Measurements from ENCODE around the gene NDUFA13.

NDUFA13 gene

DNA sequence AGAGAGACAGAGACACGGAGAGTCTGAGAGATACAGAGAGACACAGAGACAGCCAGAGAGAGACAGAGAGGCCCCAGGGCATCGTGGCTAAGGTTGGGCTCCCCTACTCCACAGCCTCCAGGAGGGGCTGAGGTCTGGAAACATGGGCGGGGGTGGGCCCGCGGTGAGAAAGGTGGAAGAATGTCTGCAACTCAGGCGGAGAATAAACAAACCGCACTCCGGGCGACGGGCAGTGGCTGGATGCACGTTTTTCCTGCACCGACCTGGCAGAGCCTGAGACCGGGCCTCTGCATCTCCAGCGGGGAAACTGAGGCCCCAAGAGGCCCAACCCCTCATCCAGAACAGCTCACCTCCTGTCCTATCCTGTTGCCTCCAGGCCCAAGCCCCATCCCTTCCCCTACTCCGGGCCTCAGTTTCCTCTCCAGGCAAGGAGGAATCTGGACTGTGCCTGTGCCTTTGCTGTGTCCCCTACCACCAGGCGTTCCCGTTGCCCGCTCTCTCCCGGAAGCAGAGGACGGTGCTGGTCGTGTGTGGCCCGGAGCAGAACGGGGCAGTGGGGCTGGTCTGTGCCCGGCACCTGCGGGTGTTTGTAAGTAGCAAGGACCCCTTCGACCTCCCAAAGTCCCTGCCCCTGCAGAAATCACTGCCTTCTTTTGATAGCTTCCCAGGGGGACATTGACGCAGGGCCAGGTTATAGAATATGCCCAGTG is 18.7 kb downstream of the NDUFA13 start:
- DNase-seq: no peak

DNA sequence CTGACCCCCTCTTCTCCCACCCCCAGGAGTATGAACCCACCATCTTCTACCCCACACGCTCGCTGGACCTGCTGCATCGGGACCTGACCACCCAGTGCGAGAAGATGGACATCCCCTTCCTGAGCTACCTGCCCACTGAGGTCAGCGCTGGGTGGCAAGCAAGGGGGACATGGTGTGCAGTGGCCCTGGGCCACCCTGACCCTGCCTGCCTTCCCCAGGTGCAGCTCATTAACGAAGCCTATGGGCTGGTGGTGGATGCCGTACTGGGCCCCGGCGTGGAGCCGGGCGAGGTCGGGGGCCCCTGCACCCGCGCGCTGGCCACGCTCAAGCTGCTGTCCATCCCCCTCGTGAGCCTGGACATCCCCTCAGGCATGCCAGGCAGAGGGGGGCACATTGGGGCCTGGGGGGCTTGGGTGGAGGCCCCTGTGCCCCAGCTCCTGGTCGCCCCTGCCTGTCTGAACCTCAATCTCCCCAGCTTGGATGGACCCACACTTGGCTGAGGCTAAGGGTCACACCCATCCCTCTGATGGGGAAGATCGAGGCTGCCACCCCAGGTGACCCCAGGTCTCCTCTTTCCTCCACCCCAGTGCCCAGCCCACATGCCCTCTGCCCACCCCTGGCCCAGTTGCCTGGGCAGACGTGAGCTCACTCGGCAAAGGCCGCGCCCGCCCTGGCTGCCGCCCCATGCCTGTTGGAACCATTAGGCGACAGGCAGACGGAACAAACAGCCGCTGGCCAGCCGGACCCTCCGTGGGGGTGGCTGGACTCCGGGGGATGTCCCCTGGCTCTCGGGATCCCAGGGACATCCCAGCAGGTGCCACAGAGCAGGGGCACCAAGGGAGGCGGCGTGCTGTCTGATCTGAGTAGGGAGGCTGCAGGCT is 19.5 kb downstream of the NDUFA13 start:
- DNase-seq: no peak

DNA sequence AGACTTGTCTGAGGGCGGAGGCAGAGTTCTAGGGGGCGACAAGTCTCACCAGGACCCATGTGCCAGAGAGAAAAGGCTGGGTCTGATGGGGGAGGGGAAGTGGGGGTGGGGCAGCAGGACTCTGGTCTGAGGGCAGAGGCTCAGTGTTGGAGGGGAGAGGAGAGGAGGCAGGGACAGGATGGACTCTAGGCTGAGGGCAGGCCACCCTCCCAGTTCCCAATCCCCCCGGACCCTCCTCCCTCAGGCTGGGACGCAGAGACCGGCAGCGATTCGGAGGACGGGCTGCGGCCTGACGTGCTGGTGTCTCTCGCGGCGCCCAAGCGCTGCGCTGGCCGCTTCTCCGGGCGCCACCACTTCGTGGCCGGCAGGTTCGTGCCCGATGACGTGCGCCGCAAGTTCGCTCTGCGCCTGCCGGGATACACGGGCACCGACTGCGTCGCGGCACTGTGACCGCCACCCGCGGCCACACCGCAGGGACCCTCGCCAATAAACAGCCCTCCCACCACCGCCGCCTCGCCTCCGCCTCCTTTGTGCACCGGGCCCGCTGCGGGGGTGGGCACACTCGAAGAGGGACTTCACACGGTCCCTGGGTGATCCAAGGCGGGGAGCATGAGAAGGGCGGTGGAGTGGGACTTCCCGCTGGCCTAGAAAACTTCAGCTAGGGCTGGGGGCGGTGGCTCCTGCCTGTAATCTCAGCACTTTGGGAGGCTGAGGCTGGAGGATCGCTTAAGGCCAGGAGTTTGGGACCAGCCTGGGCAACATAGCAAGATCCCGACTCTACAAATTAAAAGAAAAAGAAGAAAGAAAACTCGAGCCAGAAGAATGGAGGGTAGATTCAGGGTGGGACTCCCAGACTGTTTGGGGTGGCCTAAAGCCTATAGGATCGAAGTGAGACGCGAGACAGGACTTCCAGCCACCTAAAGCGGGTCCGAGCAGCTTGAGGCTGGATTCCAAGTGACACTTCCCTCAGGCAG is 21.3 kb downstream of the NDUFA13 start:
- DNase-seq: no peak

DNA sequence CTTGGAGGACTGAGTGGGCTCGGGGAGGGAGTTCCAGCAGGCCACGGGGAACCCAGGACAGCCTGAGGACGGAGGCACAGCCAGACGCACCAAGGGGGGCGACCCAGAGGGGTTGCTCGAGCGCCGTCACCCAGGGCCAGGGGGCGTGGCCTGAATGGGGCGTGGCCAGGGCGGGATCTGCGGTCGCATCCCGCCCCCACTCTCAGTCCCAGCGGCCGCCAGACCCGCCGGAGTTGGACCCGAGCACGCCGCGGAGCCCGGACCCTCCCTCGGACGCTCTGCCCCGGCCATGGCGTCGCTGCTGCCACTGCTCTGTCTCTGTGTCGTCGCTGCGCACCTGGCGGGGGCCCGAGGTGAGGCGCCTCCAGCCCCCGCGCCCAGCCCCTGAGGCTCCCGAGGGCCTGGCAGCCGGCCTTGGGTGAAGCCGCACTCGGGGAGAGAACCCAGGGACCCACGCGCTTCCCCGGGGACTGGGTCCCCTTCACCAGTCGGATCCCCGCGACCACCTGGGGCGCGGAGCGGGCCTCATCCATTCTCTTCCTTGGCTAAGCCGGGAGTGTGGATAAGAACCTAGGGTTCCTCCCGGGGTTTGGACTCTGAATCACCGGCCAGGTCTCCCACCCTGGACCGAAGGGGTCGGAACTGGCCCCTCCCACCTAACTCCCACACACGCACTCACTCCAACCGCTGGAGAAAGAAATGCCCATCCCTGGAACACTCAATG is 22.2 kb downstream of the NDUFA13 start, which contains the start of gene CILP2:
CILP2 (plus strand) TSS at position 205 of the 724 bp plus-strand sequence; CDS start at position 290, 85 bp downstream.
- peak; percentile 38 to 45 for DNase-seq

DNA sequence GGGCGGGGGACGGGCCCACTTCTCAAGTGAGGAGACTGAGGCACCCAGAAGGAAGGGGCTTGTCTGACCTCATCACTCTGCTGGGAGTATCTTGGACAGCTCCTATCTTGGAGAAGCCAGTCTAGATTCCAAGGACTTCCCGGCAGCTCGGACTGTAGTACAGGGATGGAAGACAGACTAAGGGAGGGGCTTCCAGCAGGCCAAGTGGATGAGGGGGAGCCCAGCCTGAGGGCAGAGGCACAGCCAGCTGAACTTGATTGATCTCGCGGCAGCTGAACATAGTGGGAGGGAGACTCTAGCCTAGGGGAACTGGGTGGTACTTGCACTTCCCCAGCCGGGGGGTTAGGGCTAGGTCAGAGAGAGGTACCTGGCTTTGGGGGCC is 22.8 kb downstream of the NDUFA13 start:
- no peak for DNase-seq

DNA sequence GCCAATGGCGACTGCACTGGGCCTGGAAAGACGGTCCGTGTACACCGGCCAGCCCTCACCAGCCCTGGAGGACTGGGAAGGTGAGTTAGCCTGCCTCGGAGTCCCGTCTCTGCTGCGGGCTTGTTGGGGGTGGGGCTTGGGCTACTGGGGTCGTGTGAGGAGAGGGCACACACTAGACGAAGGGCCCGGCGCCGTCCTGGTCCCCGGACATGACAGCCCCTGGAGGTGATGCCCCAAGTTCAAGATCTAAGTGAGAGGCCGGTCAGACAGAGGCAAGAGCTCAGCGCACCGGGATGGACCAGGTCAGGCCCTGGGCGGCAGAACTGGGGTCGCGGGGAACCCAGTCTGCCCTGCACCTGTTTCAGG is 23.7 kb downstream of the NDUFA13 start:
- no peak for DNase-seq

DNA sequence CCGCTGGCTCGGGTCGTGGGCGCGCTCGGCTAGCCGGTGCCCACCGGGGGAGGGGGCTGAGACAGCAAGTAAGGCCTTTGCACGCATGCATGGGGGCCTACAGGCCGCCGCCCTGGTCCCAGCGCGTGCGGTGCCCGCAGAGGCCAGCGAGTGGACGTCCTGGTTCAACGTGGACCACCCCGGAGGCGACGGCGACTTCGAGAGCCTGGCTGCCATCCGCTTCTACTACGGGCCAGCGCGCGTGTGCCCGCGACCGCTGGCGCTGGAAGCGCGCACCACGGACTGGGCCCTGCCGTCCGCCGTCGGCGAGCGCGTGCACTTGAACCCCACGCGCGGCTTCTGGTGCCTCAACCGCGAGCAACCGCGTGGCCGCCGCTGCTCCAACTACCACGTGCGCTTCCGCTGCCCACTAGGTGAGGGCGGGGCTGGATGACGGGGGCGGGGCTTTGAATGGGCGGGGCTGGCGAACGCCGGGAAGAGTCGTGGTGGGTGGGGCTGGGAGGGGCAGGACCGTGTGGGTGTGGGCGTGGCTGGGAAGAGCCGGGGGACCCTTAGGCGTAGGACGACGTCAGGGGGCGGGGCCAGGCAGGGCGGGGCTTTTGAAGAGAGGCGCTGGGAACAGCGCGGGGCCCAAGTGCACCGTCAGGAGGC is 24.2 kb downstream of the NDUFA13 start:
- peak; percentile 81 for DNase-seq

DNA sequence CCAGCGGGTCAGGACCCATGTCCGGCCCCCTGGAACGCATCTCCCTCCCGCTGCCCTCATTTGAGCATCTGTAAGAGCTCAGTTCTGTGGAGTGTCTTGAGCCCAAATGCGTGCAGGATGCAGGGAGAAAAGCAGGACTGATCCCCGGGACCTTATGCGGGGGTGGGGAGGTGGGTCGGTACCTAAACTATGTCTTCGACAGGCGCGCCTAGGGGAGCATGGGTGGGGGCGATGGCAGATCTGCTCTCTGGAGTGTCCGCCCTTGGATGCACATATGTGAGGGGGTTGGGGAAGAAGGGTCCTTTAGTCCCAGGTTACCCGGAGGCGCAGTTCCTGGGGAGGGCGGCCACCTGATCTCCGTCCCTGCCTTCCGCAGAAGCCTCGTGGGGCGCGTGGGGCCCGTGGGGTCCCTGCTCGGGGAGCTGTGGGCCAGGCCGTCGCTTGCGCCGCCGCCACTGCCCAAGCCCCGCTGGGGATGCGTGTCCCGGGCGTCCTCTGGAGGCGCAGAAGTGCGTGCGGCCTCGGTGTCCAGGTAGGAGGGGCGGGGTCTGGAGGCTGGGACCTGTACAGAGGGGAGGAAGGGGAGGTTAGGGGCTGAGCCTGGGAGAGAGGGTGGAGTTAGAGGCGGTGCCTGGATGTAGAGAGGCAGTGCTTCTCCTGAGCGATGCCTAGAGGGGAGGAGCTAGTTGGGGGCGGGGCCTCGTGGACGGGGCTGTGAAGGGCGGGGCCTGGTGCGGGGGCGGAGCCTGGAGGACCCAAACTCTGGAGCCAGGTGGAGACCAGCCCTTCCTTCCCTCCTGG is 24.9 kb downstream of the NDUFA13 start:
- DNase-seq: peak; percentile 87 to 88

DNA sequence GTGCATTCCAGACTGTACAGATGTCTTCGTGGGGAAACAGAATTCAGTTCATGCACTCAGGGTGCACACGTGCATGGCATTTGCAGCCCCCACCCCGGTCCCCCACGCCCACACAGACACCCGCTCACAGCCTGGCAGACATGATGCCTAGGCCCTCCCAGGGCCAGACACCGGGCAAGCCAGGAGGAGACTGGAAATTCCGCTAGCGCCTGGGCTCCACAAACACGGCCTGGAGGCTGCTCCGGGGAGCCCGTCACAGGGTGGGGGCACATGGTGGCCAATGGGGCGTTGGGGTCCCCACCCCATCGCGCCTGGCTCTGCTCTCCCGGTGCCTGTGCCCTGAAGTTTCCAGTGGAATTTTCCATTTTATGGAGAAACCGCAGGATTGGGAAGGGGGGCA is 25.6 kb downstream of the NDUFA13 start:
- DNase-seq: no peak

DNA sequence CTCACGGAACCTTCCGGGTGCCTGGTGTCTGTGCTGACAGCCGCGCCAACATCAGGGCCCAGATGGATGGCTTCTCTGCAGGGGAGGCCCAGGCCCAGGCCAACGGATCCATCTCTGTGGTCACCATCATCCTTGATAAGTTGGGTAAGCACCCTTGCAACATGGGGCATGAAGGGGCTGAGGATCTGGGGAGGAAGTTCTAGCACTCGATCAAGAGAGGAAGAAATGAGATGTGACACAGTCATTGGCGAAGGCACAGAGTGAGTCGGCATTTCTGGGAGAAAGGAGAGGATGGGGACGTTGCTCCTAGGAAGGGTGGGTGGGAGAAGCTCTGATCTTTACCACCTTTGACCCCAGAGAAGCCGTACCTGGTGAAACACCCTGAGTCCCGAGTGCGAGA is 26.5 kb downstream of the NDUFA13 start:
- DNase-seq: no peak

DNA sequence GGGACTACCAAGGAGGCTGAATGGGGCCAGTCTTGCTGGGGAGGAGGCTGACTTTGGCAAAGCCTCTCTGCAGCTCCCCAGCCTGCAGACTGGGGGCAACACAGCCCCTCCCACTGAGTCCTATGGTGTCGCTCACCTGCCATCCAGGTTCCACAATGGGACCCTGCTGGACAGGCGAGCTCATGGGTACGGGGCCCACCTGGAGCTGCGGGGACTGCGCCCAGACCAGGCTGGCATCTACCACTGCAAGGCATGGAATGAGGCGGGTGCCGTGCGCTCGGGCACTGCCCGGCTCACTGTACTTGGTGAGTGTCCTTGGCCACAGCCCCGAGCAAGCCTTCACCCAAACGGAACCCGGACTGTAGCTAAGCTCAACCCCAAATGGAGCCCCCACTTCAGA is 27.1 kb downstream of the NDUFA13 start:
- no peak for DNase-seq

DNA sequence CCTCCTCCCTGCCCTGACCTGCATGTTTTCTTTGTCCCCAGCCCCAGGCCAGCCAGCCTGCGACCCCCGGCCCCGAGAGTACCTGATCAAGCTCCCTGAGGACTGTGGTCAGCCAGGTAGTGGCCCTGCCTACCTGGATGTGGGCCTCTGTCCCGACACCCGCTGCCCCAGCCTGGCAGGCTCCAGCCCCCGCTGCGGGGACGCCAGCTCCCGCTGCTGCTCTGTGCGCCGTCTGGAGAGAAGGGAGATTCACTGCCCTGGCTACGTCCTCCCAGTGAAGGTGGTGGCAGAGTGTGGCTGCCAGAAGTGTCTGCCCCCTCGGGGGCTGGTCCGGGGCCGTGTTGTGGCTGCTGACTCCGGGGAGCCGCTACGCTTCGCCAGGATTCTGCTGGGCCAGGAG is 27.6 kb downstream of the NDUFA13 start:
- no peak for DNase-seq

DNA sequence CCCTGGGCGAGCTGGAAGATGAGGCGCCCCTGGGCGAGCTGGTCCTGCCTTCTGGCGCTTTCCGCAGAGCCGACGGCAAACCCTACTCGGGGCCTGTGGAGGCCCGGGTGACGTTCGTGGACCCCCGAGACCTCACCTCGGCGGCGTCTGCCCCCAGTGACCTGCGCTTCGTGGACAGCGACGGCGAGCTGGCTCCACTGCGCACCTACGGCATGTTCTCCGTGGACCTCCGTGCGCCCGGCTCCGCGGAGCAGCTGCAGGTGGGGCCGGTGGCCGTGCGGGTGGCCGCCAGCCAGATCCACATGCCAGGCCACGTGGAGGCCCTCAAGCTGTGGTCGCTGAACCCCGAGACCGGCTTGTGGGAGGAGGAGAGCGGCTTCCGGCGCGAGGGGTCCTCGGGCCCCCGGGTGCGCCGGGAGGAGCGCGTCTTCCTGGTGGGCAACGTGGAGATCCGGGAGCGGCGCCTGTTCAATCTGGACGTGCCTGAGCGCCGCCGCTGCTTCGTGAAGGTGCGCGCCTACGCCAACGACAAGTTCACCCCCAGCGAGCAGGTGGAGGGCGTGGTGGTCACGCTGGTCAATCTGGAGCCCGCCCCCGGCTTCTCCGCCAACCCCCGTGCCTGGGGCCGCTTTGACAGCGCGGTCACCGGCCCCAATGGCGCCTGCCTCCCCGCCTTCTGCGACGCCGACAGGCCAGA is 28.4 kb downstream of the NDUFA13 start:
- no peak for DNase-seq

DNA sequence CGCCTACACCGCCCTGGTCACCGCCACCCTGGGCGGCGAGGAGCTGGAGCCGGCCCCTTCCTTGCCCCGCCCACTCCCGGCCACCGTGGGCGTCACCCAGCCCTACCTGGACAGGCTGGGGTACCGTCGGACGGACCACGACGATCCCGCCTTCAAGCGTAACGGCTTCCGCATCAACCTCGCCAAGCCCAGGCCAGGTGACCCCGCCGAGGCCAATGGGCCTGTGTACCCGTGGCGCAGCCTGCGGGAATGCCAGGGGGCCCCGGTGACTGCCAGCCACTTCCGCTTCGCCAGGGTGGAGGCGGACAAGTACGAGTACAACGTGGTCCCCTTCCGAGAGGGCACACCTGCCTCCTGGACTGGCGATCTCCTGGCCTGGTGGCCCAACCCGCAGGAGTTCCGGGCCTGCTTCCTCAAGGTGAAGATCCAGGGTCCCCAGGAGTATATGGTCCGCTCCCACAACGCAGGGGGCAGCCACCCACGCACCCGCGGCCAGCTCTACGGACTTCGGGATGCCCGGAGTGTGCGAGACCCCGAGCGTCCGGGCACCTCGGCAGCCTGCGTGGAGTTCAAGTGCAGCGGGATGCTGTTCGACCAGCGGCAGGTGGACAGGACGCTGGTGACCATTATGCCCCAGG is 29.0 kb downstream of the NDUFA13 start:
- DNase-seq: no peak

DNA sequence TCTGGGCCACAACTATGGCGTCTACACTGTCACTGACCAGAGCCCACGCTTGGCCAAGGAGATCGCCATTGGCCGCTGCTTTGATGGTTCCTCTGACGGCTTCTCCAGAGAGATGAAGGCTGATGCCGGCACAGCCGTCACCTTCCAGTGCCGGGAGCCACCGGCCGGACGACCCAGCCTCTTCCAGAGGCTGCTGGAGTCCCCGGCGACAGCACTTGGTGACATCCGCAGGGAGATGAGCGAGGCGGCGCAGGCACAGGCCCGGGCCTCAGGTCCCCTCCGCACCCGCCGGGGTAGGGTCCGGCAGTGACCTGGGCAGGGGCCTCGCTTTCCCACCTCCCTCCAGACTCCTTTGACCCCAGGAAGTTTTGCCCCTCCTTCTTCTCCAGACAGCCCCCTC is 29.7 kb downstream of the NDUFA13 start:
- DNase-seq: no peak

DNA sequence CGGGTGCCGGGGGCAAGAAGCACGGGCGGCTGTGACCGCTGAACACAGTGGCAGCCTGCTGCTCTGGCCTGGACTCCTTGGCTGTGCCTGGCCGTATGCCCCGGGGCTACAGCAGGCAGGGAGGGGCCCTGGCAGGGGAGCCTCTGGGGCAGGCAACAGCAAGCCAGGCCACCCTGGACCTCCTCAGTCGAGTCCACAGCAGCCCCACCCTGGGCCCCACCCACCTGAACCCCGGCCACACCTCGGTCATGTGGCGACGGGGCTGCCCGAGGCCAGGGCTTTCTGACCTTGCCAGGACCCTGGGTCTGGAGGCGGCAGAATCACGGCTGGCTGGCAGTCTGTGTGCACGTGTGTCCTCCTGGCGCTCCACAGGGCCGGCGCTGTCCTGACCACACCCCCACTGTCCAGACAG is 30.7 kb downstream of the NDUFA13 start:
- no peak for DNase-seq

DNA sequence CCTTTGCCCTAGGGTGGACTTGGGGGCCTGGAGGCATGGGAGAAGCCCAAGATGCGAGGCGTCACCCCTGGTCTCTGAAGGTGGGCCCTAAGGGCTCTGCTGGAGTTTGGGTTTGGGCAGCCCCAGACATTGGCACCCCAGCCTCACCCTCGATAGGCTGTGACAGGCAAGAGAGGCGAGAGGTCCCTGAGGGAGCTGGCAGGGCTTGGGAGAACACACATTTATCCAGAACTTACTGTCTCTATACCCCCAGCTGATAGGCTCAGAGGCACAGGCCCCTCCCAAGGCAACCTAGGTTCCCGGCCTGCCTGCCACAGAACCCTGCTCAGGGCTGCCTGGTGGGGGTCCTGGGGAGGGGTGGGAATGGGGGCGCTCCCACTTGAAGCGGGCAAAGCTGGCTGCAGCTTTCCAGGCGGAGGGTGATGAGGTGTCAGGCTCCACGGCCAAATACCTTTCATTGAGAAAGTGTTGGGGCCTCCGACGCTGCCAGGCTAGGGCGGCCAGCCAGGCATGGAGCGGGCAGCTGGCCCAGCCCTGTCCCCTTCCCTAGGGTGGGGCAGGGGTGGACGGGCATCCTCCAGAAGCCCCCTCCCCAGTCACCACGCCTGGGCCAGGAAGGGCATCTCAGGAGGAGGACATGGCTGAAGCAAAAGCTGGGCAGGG is 31.8 kb downstream of the NDUFA13 start:
- no peak for DNase-seq

DNA sequence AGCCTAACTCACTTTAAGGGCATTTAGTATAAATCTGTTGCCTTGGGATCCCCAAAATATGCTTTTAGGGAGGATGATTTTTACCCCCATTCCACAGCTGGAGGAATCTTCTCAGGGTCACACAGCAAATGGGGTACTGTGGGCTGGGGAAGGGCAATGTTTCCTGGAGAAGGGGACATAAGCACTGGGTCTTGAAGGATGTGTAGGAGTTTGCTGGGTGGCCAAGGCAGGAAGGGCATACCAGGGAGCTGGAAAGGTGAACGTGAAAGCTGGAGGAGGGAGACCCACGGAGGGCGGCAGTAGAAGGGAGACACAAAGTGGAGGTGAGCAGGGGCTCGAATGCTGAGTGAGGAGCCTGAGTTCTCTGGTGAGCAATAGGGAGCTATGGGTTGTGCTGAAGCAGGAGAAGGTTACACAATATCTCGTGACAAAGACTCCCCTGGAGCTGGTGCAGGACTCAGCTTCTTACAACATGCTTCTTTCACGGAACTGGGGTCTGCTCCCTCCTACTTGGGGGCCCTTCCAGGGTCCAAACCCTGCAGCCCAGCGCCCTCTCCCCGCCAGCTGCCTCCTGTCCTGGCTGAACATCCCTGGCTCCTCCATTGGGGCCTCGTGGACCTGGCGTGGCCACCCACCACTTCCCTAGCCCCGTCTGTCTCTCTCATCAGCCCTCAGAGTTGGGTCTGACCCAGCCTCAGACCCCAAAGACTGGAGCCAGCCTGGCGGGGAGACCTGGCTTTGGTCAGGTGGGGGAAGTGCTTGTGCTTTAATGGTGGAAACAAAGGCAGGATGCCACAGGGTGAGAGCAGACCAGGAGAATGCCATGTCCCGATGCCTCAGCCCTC is 33.1 kb downstream of the NDUFA13 start:
- no peak for DNase-seq

Data from activated CD4-positive, alpha-beta T cell treated with anti-CD3 and anti-CD28 coated beads, Interleukin-2, amount 50 U/mL, for 48 hours (primary cell).